ENCODE measurements around the gene NT5DC1.
"Not testable (repeated sequence)": the region's sequence is repeated elsewhere in the genome, so short reads cannot be mapped to it uniquely, and the experiment has no call there.

GRCh38 chr6:116284984-116285383 is 184.3 kb downstream of the NT5DC1 start:
- not testable (repeated sequence) for TF ChIP-seq CTCF (IDR thresholded peaks at IDR 0.05; ENCODE audit: insufficient read depth, low read depth, low read length); EZH2 (IDR thresholded peaks at IDR 0.05; ENCODE audit: insufficient read depth, low read length)

Data from astrocyte (in vitro differentiated cells and primary cell).